Iris pigment epithelial cell (primary cell): Measurements from ENCODE around the gene CTNNAL1.
A peak's percentile ranks its signal among the peaks of the same experiment; 100 is the strongest.
"Not testable (repeated sequence)": the region's sequence is repeated elsewhere in the genome, so short reads cannot be mapped to it uniquely, and the experiment has no call there.

Source experiments
- DNase-seq: peaks from one replicate; pipeline ENCODE4 v3.0.0-alpha.2; 2011; ENCODE audit warnings: low read depth

Gene CTNNAL1

DNA sequence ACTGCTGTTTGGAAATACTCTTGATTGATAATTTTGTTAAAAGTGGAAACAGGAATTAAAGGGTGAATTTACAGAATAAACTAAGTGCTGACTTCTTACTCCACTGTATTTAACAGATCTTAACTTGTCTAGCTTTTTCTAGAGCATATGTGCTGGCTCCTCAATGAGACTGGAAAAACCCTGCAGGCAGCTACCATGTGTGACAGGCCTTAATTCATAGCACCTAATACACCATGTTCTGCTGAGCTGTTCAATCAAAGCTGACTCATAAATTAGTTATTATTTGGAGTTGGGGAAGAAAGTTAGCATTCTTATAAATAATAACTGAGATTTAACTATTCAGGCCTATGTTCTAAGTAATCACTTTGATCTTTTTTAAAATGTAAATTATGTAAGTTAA, 29.4 kb downstream of the CTNNAL1 start:
- no peak for DNase-seq

- DNase-seq, result no peak
These were observed 32.4 kb downstream of the CTNNAL1 start for GRCh38 chr9:108980893-108981292.

GRCh38 chr9:108978205-108978604, 35.1 kb downstream of the CTNNAL1 start:
- DNase-seq, result no peak

- no peak for DNase-seq
These were observed 39.4 kb downstream of the CTNNAL1 start for GRCh38 chr9:108973895-108974294.

DNA sequence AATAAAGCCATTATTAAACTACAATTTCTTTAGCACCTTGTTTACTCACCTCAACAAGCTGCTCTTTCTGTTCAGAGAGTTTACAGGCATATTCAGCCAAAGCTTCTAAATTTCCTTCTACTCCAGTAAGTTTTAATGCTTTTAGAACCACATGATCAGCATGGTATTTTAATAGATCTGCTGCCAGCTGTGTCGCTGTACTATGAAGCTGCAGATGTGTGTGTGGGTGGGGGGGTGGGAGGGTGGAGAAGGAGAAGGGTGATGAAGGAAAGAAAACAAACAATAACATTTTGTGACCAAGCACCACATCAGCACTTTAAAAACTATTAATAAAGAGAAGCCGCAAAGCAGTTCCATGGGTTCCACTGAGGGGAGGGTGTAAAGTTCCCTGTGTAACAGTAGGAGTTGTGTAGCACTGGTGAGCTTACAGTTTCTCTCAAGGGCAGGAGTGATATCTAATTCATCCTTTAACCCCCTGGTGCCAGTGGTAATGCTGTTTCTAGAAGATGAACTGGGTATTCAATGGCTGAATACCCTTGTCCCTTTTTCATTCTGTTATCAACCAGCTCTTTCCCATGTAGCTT, 40.6 kb downstream of the CTNNAL1 start:
- peak; percentile 25 for DNase-seq

- DNase-seq, result no peak
These were observed 41.1 kb downstream of the CTNNAL1 start for GRCh38 chr9:108972186-108972585.

DNA sequence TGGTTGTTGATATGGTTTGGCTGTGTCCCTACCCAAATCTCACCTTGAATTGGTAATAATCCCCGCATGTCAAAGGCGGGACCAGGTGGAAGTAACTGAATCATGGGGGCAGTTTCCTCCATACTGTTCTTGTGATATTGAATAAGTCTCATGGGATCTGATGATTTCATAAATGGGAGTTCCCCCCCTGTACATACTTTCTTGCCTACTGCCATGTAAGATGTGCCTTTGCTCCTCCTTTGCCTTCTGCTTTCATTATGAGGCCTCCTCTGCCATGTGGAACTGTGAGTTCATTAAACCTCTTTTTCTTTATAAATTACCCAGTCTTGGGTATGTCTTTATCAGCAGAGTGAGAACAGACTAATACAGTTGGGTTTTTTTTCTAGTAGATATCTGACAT, 41.9 kb downstream of the CTNNAL1 start:
- DNase-seq, result not testable (repeated sequence)

- no peak for DNase-seq
These were observed 45.4 kb downstream of the CTNNAL1 start for GRCh38 chr9:108967916-108968315.

DNA sequence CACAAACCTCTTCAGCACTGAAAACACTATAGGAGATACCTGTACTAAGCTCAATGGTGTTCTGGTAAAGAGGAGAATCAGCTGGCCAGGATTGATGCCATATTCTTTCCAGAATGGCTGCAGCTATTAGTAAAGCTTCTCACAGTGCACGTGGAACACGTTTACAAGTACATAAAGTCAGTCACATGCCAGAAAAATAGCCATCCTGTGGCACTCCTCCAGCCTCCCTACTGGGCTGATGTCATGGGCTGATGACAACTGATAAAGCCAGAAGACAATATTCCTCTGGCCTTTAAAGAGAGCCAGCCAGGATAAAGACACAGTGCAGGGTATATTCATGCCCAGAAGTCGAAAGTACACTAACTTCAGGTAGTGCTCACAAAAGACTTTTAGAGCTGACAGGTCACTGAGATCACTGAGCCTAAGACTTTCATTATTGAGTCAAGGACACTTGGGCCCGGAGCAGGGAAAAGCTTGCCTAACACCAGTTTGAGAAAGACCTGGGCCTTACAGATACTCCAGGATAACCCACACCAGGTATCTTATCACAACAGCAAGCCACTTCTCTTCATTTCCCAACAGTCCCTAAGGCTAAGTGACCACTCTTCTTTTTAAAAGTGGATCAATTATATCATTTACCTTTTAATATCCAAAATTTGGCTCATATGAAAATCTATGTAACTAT, 49.7 kb downstream of the CTNNAL1 start:
- no peak for DNase-seq

DNA sequence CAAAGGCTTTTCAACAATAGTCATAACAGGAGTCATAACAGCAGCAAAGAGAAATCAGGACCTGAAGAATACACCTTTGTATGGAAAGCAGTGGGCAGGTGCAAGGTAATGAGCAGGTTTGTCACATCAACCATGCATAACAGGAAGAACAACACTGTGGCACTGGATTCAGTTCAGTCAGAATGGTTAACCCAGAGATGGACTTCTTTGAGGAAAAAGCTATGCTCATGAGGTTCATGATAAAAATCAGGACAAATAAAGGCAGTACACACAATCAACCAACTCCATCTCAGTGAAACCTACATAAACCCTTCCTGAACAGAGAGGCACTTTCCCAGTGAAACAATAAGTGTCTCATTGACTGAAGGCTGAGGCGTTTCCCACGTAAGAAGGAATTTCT, 52.1 kb downstream of the CTNNAL1 start:
- DNase-seq, result no peak

GRCh38 chr9:108960331-108960730, 53.0 kb downstream of the CTNNAL1 start:
- DNase-seq, result no peak

DNA sequence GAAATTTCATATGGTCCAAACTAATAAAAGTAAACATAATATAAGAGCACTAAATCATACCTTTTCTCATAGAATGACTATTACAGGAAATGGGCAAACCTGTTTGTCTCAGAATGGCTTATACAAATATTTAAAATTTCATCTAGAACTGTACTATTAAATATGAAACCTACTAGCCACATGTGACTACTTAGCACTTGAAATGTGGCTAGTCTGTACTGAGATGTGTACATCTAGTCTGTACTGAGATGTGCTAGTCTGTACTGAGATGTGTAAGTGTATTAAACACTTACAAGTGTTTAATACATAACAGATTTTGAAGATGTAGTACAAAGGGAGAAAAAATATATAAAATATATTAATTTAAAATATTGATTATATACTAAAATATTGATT, 56.7 kb downstream of the CTNNAL1 start:
- DNase-seq, result no peak

GRCh38 chr9:108956022-108956630, 57.2 kb downstream of the CTNNAL1 start:
- DNase-seq, result no peak

DNA sequence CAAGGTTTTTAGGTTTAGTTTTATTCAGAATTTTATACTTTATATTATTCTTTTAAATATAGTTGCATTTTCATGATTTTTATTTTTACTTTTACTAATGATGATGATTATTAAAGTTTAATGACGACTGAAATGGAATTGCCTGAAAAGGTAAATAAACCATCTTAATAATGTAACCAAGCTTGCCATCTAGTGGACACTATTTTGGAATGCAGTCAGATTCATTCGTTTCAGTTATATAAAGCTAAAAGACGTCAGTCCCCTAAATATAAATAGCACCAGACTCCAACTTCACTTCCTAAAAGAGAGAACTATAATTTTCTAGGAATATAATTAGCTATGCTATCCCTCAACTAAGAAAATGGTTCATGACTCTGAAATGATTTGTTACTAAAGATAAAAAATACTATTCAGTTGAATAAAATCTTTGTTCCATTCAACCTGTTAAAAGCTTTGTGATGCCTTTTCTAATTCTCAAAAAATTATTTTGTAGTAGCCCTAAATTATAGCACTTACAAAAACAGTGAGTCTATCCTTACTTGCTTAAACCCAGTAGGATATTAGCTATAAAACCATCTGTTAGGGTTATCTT, 59.2 kb downstream of the CTNNAL1 start:
- DNase-seq, result peak; percentile 68

- DNase-seq, result peak; percentile 63
These were observed 61.7 kb downstream of the CTNNAL1 start for GRCh38 chr9:108951578-108951977.

- DNase-seq, result no peak
These were observed 63.1 kb downstream of the CTNNAL1 start for GRCh38 chr9:108950168-108950567.

GRCh38 chr9:108939975-108940374, 73.3 kb downstream of the CTNNAL1 start:
- DNase-seq, result no peak

DNA sequence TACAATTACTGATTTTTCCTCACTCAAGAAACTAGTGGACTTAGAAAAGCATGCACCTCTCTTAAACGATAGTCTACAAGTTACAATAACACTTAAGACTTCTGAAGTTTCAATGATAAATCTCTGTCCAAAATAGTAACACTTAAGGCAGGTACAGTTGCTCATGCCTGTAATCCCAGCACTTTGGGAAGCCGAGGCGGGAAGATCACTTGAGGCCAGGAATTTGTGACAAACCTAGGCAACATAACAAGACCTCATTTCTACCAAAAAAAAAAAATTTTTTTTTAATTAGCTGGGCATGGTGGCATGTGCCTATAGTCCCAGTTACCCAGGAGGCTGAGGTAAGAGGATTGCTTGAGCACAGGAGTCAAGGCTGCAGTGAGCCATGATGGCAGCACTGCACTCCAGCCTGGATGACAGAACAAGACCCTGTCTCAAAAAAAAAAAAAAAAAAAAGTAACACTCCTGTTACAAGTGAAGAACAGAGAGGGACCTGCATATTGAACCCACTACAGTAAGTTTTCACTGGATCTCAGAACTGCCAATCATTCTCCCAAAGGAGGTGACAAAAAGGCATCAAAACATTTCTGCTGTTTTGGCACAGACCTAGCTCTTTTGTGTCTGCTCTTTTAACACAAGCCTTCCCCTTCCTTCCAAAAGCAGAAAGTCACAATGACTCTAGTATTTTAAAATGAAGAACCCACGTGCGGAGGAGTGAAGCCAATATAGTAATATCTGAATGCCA, 75.6 kb downstream of the CTNNAL1 start:
- DNase-seq, result no peak

DNA sequence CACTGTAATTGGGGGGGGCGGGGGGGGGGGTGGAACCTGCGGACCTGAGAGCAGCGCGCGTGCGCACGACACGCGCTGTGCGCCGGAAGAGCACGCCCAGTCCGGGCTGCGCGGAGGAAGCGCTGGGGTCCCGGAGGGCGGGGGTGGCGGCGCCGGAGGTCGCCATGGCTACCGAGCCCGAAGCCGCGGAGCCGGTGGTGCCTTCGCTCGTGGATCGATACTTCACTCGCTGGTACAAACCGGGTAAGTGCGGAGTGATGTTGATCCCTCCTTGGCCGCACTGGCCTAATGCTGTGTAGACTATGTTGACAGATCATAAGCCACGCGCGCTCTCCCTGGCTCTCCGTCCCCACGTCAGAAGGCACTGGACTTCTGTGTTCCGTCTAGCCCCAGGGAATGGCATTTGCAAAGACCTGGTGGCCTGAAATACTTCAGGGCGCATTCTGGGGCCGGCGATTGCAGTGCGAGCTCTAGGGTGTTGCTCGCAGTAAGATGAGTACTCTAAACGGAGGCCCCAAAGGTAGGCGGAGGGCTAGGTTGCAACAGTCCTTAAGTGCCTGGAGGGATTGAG, 78.9 kb downstream of the CTNNAL1 start, which contains the start of gene ABITRAM:
Gene ABITRAM (plus strand): TSS at position 78 of the 571 bp plus-strand sequence. CDS start 87 bp downstream, at position 165.
- peak; percentile 81 for DNase-seq

GRCh38 chr9:108933718-108934322, 79.5 kb downstream of the CTNNAL1 start, which contains the start of gene ELP1:
Gene ELP1, minus strand, starts transcription at chr9:108934124. Its CDS starts 2,978 bp downstream, at chr9:108931146.
- DNase-seq, result peak; percentile 96

DNA sequence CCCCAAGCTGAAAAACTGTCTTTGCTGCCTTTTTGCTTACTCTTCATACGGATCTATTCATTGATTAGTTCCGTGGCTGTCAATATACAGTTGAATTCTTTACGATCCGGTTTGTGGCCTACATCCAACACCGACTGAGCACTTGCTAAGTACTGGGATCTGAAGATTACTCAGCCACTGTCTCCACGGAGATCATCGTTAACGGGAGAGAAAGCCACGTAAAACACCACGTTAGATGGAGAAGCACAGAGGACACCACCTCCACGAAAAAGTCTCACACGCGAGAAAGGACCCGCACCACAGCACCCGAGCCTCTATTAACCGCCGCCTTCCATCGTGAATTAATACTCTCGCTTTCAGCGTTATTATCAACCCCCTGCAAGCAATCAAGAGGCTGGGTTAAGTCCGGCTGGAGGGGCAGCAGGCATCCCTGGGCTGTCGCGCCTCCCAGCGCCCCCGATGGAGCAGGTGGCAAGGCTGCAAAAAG, 80.0 kb downstream of the CTNNAL1 start:
- peak; percentile 41 for DNase-seq
